NCI-H146 (cell line): ENCODE data around the gene KMT2C.
"Not testable (repeated sequence)": the region's sequence is repeated elsewhere in the genome, so short reads cannot be mapped to it uniquely, and the experiment has no call there.

ENCODE experiments used
- DNase-seq: peaks from one replicate; lab custom pipeline; 2025; lab: John Stamatoyannopoulos, UW

The KMT2C gene

GRCh38 chr7:152402384-152403250 lies 33.2 kb downstream of the KMT2C start:
- DNase-seq = no peak

DNA sequence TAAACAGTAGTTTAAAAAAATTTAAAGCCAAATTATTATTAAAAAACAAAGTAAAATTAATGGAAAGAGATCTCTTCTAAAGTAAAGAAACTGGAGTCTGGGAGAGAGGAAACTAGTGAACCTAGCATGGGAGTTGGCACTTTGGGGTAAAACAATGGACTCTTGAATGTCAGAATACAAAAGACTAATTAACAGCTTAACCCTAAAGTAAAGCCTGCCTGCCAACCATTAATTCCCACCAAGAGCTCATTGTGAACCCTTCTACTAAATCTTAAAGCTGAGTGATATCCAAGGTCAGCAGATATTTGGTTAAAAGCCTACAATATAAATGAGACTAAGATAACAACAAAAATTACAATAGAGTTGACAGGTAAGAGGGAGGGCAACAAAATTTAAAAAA lies 36.5 kb downstream of the KMT2C start:
- no peak for DNase-seq

GRCh38 chr7:152395112-152395511 lies 40.7 kb downstream of the KMT2C start:
- no peak for DNase-seq

- DNase-seq = not testable (repeated sequence)
These were observed 41.6 kb downstream of the KMT2C start for GRCh38 chr7:152394214-152394613.

GRCh38 chr7:152392254-152392653 lies 43.5 kb downstream of the KMT2C start:
- DNase-seq = no peak

- DNase-seq = not testable (repeated sequence)
These were observed 49.6 kb downstream of the KMT2C start for GRCh38 chr7:152386136-152386764.

DNA sequence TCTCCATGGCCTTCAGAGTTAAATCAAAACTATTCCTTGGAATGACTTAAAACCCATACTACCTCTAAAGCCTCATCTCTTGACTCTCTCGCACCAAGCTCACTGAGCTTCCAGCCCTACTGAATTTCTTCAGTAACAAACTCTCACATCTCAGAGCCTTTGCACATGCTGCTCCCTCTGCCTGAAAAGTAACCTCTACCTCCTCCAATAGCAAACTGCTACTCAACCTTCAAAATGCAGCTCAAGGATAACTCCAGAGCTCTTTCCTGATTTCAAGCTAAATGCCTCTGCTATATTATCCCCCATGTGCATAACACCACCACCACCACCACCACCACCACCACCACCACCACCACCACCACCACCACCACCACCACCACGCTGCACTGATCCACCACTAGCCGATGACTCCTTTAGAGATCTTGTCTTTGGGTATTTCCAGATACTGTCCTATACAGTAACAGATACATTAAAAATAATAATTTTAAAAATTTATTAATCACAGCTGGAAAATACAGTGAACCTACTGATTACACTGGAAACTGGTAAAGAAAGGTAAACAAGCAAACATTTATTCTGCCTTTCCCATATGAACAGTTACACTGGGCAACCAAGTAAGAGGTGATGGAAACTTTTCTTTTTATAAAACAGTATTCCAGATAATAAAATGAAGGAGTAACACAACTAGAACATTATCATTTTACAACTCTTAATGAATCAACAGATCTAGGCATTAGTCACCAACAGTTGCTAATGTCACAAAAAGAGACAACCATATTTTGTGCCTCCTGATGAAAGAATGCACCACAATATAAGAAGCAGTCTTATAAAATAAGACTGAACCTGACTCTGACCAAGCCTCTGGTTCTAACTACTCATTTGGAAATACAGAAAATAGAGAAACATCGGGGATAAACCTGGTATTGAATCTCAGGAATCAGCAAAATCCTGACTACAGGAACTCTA lies 51.3 kb downstream of the KMT2C start:
- not testable (repeated sequence) for DNase-seq

DNA sequence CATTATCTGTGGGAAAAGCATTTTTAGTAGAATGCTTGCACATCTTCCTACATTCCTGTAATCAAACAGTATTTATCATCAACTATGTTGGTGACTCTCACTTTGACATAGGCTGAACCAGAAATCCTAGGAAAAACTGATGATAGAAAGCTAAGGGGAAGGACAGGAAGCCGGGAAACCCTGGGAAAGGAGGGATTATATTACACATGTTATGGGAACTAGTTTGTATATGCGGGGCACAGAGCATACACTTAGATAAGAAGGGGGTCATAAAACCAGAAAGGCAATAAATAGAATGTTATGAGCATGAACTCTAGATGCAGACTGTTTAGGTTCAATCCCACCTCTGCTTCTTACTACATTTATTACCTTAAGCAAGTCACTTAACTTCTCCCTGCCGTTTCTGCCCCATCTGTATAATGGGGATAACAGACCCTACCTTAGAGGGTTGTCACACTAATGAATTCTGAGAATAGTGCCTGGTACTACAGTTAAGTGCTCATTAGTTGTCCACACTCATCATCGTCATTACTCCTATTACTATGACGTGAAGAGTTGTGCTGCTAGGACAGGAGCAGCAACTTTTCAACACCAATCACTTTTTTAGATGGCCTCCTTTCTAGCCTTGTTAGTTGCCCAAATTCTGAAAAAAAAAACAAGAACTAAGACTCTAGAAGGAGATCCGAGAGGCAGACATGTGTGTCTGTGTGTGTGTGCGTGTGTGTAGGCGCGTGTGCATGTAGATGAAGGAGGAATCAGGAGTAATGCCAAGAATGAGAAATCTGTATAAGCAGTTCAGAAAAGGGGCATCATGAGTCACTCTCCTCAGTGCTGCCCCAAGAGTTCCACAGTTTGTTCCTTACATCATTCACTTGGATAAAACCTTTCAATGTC lies 52.2 kb downstream of the KMT2C start:
- no peak for DNase-seq

DNA sequence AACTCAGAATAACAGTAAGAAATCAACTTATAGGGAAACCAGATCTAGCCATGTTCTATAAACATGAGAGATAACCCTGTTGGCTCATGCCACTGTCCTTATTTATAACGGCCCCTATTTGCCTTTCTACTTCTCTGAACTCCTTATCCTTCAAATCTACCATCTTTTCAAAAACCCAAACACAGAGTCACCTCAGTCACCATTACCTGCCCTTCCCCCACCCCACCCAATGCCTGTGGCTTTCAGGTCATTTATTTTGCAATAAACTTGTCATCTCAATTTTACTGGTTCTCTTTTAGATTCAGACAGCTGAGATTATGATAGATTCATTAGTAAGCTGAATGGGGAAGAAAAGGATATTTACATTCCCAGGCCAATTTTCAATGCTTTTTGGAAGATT lies 53.6 kb downstream of the KMT2C start:
- DNase-seq = no peak

- not testable (repeated sequence) for DNase-seq
These were observed 54.7 kb downstream of the KMT2C start for GRCh38 chr7:152380931-152381578.

DNA sequence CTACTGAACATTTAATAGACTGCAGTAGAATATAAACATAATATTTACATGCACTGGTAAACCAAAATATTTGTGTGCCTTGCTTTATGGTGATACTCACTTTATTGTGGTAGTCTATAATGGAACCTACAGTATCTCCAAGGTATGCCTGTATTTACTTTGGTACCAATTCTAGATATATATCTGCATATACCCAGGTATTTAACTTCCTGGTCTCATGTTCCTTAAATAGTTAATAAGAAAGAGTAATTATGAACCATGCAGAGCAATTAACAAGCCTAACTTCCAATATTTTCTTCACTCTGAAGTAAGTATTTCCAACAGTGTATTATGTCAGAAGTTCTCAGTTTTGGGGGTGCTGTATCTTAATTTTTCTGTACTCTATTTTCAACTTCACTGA lies 57.3 kb downstream of the KMT2C start:
- not testable (repeated sequence) for DNase-seq

DNA sequence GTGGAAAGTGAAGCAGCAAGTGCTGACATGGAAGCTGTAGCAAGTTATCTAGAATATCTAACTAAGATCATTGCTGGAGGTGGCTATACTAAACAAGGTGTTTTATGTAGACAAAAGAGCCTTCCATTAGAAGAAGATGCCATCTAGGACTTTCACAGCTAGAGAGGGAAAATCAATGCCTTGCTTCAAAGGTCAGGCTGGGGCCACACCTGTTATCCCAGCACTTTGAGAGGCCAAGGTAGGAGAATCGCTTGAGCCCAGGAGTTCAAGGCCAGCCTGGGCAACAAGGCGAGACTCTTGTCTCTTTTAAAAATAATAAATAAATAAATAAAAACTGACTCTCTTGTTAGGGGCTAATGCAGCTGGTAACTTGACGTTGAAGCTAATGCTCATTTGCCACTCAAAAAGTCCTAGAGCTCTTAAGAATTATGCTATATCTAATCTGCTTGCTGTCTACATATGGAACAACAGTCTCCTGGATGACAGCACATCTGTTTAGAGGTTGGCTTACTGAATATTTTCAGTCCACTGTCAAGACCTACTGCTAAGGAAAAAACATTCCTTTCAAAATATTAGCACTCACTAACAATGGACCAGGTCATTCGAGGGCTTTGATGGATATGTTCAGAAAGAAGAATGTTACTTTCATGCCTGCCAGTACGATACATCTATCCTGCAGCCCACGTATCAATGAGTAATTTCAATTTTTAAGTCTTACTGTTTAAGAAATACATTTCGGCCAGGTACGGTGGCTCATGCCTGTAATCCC lies 58.9 kb downstream of the KMT2C start:
- not testable (repeated sequence) for DNase-seq

DNA sequence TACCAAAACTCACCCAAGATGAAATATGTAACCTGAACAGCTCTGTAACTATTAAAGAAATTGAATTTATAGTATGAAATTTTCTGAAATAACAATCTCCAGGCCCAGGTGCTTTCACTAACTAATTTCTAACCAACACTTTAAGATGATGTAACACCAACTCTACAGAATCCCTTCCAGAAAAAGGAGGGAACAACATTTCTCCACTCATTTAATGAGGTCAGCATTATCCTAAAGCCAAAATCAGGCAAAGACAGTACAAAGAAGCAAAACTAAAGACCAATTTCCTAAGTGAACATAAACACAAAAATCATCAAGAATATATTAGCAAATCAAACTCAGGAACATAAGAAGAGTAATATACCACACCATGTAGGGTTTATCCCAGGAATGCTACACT lies 65.5 kb downstream of the KMT2C start:
- no peak for DNase-seq

DNA sequence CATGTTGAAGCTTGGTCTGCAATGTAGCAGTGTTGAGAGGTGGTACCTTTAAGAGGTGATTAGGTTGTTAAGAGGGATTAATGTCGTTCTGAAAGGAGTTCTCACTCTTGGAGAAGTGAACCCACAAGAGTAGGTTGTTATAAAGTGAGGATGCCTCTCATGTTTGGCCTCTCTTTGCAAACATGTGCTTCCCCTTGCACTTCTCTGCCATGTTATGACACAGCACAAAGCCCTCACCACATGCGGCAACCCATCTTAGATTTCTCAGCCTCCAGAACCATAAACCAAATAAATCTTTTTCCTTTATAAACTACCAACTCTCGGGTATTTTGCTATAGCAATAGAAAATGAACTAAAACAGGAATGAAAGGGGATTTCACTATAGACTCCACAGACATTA lies 66.3 kb downstream of the KMT2C start:
- no peak for DNase-seq

- DNase-seq = no peak
These were observed 68.6 kb downstream of the KMT2C start for GRCh38 chr7:152367170-152367569.

DNA sequence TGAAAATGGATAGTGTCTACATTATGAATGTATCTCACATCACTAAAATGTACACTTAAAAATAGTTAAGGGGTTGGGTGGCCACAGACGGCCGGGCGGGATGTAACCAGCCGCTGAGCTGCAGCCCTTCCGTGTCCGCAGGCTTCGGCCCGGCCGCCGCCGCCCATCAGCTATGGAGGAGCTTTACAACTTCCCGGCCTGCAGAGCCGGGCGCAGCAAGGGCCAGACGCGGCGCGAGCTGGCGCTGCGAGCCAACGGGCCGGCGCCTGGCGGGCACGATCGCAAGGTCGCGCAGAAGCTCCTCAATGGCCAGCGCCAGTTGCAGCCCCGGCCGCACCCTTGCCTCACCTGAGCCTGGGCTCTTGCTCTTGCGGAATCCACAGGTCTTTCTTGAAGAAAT lies 69.1 kb downstream of the KMT2C start:
- DNase-seq = no peak

- DNase-seq = no peak
These were observed 69.7 kb downstream of the KMT2C start for GRCh38 chr7:152365982-152366603.

DNA sequence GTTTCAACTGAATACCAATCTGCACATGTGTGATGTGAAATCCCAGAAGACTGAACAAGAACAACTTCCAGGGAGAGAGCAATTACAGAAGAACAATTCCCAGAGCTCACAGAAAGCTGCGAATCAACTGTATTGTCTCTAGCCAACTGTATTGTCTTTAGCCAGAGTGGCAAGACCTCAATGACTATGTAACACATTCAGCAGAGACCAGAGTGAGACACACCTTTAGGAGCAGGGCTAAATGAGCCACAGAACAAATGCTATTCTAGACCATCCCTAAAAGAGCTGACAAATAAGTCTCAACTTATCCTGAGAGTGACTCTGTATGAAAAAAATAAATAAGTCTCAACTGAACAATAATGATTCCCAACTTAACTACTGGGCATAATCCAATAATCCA lies 72.0 kb downstream of the KMT2C start:
- no peak for DNase-seq

DNA sequence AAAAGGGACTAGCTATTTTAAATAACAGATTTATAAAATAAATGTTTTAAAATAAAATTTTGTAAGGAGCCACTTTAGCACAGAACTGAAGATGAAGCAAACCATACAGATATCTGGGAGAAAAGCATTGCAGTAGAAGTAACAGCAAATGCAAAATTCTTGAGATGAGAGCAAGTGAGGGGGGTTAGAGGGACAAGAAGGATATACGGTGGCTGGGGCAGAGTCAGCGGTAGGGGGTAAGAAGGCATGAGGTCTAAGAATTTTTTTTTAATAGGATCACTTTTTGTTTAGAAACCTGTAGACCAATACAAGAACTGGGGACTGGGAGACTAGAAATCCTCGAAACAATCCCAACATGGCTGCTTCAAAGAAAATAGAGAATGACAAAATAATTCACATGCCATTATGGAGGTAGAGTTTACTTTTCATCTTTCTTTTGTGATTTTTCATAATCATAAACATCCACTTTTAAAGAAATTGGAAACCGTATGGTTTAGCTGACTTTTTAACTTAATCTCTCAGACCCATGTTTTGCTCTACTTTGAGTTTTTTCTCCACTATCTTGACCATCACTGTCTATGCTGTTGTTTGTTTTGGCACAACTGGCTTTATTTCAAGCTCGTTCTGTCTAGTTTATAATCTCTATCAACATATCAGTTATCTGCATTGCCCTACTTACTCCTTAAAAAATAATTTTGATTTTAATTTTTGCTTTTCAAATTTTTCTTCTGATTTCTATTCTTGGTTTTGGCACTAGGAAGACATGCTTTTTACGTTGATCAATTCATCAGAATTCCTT lies 73.5 kb downstream of the KMT2C start:
- no peak for DNase-seq
